Muscle of arm (tissue), 12 donors: ENCODE results near the gene POR. TPM values are rescaled to one million over a fixed set of nuclear protein-coding genes. Genes with fewer than 3 reads are reported as not detected.
"Not testable (repeated sequence)": the region's sequence is repeated elsewhere in the genome, so short reads cannot be mapped to it uniquely, and the experiment has no call there.

ENCODE experiments used
- DNase-seq: peaks from one replicate; pipeline ENCODE4 v3.0.0-alpha.2; 2013
- polyA plus RNA-seq, 12 donors: library from polyadenylated mRNA; unstranded; fragments of 120-200 nt; gene quantifications; one replicate each; pipeline ENCODE4 v1.2.1, GENCODE V29; 2013; ENCODE audit not compliant: insufficient read length in 12 of 12

The POR gene
- polyA plus RNA-seq, 12 donors = 23.4 to 58.4 (median 31.8) TPM; not detected in 1

GRCh38 chr7:76016191-76016947 is 101.4 kb downstream of the POR start:
- no peak for DNase-seq

DNA sequence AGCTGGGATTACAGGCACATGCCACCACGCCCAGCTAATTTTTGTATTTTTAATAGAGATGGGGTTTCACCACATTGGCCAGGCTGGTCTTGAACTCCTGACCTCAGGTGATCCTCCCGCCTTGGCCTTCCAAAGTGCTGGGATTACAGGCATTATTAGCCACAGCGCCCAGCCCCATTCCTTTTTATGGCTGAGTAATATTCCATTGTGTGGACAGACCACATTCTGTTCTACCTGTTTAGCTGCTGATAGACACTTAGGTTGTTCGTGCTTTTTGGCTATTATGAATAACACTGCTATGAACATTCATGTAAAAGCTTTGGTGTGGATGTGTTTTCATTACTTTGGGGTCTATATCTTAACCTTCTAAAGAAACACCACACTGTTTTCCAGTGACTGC is 103.6 kb downstream of the POR start:
- not testable (repeated sequence) for DNase-seq

DNA sequence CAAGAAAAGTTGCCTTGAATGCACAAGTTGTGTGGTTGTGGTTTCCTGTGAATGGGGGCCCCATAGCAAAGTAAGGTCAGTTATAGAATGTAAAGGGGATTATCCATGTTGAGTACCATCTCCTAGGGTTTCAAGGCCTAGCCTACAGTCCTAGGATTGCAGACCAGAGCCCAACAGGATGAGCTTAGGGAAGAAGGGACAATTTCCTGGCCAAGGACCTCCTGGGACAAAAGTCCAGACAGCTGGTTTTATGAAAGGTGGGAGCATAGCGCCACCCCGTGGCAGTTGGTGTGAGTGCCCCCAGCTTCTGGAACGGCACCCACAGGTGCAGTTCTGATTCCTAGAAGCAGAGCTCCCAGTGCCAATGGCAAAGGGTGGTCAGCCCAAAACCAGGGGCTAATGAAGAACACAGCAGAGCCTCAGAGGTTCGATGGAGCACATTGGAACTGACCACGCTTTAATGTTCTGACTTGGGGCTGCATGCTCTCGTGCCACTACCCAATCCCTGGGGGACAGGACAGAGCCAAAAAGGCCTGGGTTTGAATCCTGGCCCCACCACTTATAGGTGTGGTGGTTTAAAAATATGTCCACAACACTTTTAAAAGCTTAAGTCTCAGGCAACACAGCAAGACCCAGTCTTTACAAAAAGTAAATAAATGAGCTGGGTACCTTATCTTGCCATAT is 105.2 kb downstream of the POR start:
- DNase-seq = peak; percentile 78

- no peak for DNase-seq
These were observed 107.2 kb downstream of the POR start for GRCh38 chr7:76022026-76022780.

GRCh38 chr7:76023002-76023401 is 108.0 kb downstream of the POR start:
- DNase-seq = no peak

GRCh38 chr7:76029682-76030081 is 114.7 kb downstream of the POR start:
- DNase-seq = not testable (repeated sequence)

- no peak for DNase-seq
These were observed 117.0 kb downstream of the POR start for GRCh38 chr7:76031964-76032363.

Other genes starting within 250 kb of the POR start
- gene HIP1, start 176.2 kb upstream of the POR start, polyA plus RNA-seq = 10 to 100 TPM in 11 of 12 donors, not detected in 1; 19.1 to 29.3 (median 24.8) TPM
- gene CCL26, start 142.9 kb upstream of the POR start, polyA plus RNA-seq = 1 to 10 TPM in 4 of 12 donors, under 1 TPM in 6, not detected in 2; 0.36 to 2.1 (median 0.91) TPM
- under 1 TPM in 3 of 12 donors, not detected in 9; 0.28 to 0.35 (median 0.33) TPM for gene CCL24, start 101.3 kb upstream of the POR start, polyA plus RNA-seq
- 10 to 100 TPM in 11 of 12 donors, not detected in 1; 14.2 to 36.3 (median 18.6) TPM for gene RHBDD2, start 36.1 kb upstream of the POR start, polyA plus RNA-seq
- 100 to 1,000 TPM in 1 of 12 donors, 10 to 100 TPM in 10, not detected in 1; 30.6 to 103 (median 40.4) TPM for gene TMEM120A, start 79.4 kb downstream of the POR start, polyA plus RNA-seq
- 10 to 100 TPM in 11 of 12 donors, not detected in 1; 16.5 to 35.7 (median 22.0) TPM for gene STYXL1, start 132.8 kb downstream of the POR start, polyA plus RNA-seq
- gene MDH2, start 133.0 kb downstream of the POR start, polyA plus RNA-seq = 100 to 1,000 TPM in 11 of 12 donors, not detected in 1; 141 to 244 (median 185) TPM